CD4-positive, alpha-beta T cell (primary cell): ENCODE data around the gene C10orf71. TPM values are rescaled to one million over a fixed set of nuclear protein-coding genes. Genes with fewer than 3 reads are reported as not detected.

Experiments
- ATAC-seq: fragments of 200-7000 bp; cut with Tn5 transposase; one replicate; pipeline ENCODE4 v1.10.0; 2022; ENCODE audit warnings: mild to moderate bottlenecking; ENCODE audit not compliant: poor library complexity
- CTCF ChIA-PET: fragments of 350-600 bp; sonication (Branson Sonifier 250); formaldehyde crosslinking; loops from one replicate; lab custom pipeline; 2021; ENCODE audit warnings: antibody characterized with exemption, inconsistent platforms; lab: Charles Lee
- POLR2A ChIA-PET: fragments of 350-600 bp; sonication (Branson Sonifier 250); formaldehyde crosslinking; loops from one replicate; lab custom pipeline; 2021; ENCODE audit warnings: antibody characterized with exemption, inconsistent platforms; lab: Charles Lee
- DNase-seq, 14 experiments: peaks; one replicate each; pipeline ENCODE4 v3.0.0-alpha.2; 2013 to 2020; ENCODE audit warnings: mixed read lengths in 2 of 14
- H3K27ac ChIP-seq, 2 donors: one replicate each; pipeline versions ENCODE4 v1.5.1 to v1.7.0; 2013; ENCODE audit warnings: low read length in 2 of 2, low read depth in 1 of 2, mild to moderate bottlenecking in 1 of 2
- H3K27me3 ChIP-seq, 2 experiments: 1 replicate in 1 of 2; 2 replicates in 1 of 2; pipeline versions ENCODE4 v1.6.1 to v1.7.0; 2013; ENCODE audit warnings: low read length in 2 of 2, control low read depth in 1 of 2, mild to moderate bottlenecking in 1 of 2, moderate library complexity in 1 of 2; ENCODE audit not compliant: insufficient read depth in 2 of 2, control insufficient read depth in 1 of 2
- H3K36me3 ChIP-seq: one replicate; pipeline ENCODE4 v1.6.1; 2013; ENCODE audit warnings: low read length, control low read depth; ENCODE audit not compliant: insufficient read depth
- H3K4me1 ChIP-seq: one replicate; pipeline ENCODE4 v1.6.1; 2013; ENCODE audit warnings: low read length, control low read depth; ENCODE audit not compliant: insufficient read depth
- H3K4me3 ChIP-seq: one replicate; pipeline ENCODE4 v1.5.1; 2013; ENCODE audit warnings: mild to moderate bottlenecking, low read length, moderate library complexity
- H3K9me3 ChIP-seq, 2 experiments: 1 replicate in 1 of 2; 2 replicates in 1 of 2; pipeline versions ENCODE4 v1.6.1 to v1.7.0; 2013; ENCODE audit warnings: low read length in 2 of 2, mild to moderate bottlenecking in 2 of 2, control low read depth in 1 of 2, moderate library complexity in 1 of 2; ENCODE audit not compliant: control insufficient read depth in 1 of 2, insufficient read depth in 1 of 2
- H3K27ac Mint-ChIP-seq: one replicate; pipeline ENCODE4 v1.8.0; 2020; ENCODE audit warnings: mixed read lengths
- H3K27me3 Mint-ChIP-seq: one replicate; pipeline ENCODE4 v1.8.0; 2021; ENCODE audit warnings: mixed read lengths
- H3K36me3 Mint-ChIP-seq: one replicate; pipeline ENCODE4 v1.8.0; 2021; ENCODE audit warnings: low read depth, mixed read lengths
- H3K4me1 Mint-ChIP-seq: one replicate; pipeline ENCODE4 v1.8.0; 2021; ENCODE audit warnings: low read depth, mixed read lengths
- H3K4me3 Mint-ChIP-seq: one replicate; pipeline ENCODE4 v1.8.0; 2020; ENCODE audit warnings: mild to moderate bottlenecking, mixed read lengths
- H3K9me3 Mint-ChIP-seq: one replicate; pipeline ENCODE4 v1.8.0; 2020; ENCODE audit warnings: mixed read lengths
- intact Hi-C, 2 experiments: fragments of 100-400 bp; cut with DNase I in 1 of 2; cut with micrococcal nuclease in 1 of 2; formaldehyde crosslinking; loops; one replicate each; pipeline versions ENCODE4 v1.15.1 to v1.9.0; 2023 to 2025; cut with DNase I, micrococcal nuclease
- total RNA-seq, 174 experiments: library from RNA in 2 of 174; stranded (reverse) in 2 of 174; gene quantifications; one replicate each; pipeline ENCODE4 v1.2.3 and lab custom pipeline; 2021 to 2026
- TF ChIP-seq, protein P1 (sequence below): fragments of 200-600 bp; IDR thresholded peaks from one replicate; pipeline ENCODE4 v1.8.0; 2022; ENCODE audit warnings: antibody characterized with exemption, mild to moderate bottlenecking

Gene C10orf71
- total RNA-seq, 2 experiments from 2014 or later = not detected

DNA sequence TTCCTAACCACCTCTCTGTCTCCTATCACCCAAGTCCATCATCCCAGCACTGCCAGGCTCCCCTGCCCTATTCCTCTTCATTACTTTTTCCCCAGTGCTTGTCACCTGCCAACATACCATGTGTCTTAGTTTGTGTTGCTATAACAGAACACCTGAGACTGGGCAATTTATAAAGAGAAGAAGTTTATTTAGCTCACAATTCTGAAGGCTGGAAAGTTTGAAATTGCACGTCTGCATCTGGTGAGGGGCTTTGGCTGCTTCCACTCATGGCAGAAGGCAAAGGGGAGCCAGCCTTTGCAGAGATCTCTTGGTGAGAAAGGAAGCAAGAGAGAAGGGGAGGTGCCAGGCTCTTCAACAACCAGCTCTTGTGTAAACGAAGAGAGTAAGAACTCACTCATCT, 49.6 kb downstream of the C10orf71 start:
- Histone ChIP-seq H3K9me3 (peaks cover 12 to 21% of the 10 kb centered on the region in 2 experiments), H3K4me1 (no peaks in the 10 kb centered on the region), H3K27me3 (peaks cover 0 to 2% of the 10 kb centered on the region in 2 experiments), H3K27ac (no peak overlapping the region), H3K36me3 (no peaks in the 10 kb centered on the region), H3K4me3 (no peak overlapping the region)
- ATAC-seq = no peak
- ChIA-PET POLR2A (no interaction called here), CTCF (no interaction called here)
- no peak for DNase-seq
- TF ChIP-seq, protein P1, sequence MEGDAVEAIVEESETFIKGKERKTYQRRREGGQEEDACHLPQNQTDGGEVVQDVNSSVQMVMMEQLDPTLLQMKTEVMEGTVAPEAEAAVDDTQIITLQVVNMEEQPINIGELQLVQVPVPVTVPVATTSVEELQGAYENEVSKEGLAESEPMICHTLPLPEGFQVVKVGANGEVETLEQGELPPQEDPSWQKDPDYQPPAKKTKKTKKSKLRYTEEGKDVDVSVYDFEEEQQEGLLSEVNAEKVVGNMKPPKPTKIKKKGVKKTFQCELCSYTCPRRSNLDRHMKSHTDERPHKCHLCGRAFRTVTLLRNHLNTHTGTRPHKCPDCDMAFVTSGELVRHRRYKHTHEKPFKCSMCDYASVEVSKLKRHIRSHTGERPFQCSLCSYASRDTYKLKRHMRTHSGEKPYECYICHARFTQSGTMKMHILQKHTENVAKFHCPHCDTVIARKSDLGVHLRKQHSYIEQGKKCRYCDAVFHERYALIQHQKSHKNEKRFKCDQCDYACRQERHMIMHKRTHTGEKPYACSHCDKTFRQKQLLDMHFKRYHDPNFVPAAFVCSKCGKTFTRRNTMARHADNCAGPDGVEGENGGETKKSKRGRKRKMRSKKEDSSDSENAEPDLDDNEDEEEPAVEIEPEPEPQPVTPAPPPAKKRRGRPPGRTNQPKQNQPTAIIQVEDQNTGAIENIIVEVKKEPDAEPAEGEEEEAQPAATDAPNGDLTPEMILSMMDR = no peak
- no peak overlapping the region for H3K27ac Mint-ChIP-seq
- peaks cover 6% of the 10 kb centered on the region for H3K9me3 Mint-ChIP-seq
- H3K4me3 Mint-ChIP-seq = no peak overlapping the region
- peaks cover 9% of the 10 kb centered on the region for H3K27me3 Mint-ChIP-seq
- no peaks in the 10 kb centered on the region for H3K4me1 Mint-ChIP-seq
- intact Hi-C loops = no loop called here
- no peaks in the 10 kb centered on the region for H3K36me3 Mint-ChIP-seq

DNA sequence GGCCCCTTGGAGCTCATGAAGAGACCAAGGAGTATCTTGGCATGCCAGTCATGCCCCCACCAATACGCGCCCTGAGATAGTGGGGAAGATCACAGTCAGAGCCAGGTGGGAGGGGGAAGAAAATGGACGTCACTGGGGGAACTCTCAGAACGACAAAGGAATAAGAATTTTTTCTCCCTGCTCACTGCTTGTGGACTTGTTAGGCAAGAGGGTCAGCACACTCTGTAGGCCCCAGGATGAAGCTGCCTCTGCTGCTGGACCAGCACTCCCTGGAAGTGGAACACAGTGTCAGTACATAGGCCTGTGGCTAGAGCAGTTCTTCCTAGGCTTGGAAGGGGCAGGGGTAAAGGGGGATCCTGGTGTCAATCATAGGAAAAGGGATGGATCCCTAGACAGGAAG, 50.4 kb downstream of the C10orf71 start:
- no peak overlapping the region for H3K27ac ChIP-seq
- Mint-ChIP-seq H3K4me1 (no peaks in the 10 kb centered on the region), H3K27me3 (peaks cover 9% of the 10 kb centered on the region), H3K4me3 (no peak overlapping the region), H3K36me3 (no peaks in the 10 kb centered on the region), H3K27ac (no peak overlapping the region), H3K9me3 (peaks cover 6% of the 10 kb centered on the region)
- TF ChIP-seq, protein P1 = no peak
- ATAC-seq (no peak), DNase-seq (no peak)
- ChIA-PET POLR2A (no interaction called here), CTCF (no interaction called here)
- no peak overlapping the region for H3K4me3 ChIP-seq
- intact Hi-C loops = no loop called here
- peaks cover 0 to 2% of the 10 kb centered on the region in 2 experiments for H3K27me3 ChIP-seq
- H3K9me3 ChIP-seq = peaks cover 12 to 21% of the 10 kb centered on the region in 2 experiments
- H3K36me3 ChIP-seq = no peaks in the 10 kb centered on the region
- no peaks in the 10 kb centered on the region for H3K4me1 ChIP-seq

DNA sequence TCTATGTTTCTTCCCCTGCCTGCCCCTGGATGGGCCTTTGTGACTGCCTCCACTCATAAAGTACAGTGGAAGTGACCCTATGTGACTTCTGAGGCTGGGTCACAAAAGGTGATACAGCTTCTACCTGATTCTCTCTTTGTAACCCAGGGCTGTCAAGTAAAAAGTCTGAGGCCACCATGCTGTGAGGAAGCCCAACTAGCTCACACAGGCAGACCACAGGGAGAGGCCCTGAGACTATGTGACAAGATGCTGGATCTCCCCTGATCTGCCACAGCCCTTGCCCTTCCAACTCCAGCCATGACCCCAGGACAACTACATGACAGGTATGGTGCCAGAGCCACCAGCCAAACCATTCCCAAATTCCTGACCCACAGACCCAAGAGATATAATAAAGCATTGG, 51.2 kb downstream of the C10orf71 start:
- Mint-ChIP-seq H3K4me3 (no peak overlapping the region), H3K4me1 (no peaks in the 10 kb centered on the region), H3K9me3 (peaks cover 6% of the 10 kb centered on the region), H3K36me3 (no peaks in the 10 kb centered on the region), H3K27me3 (peaks cover 9% of the 10 kb centered on the region), H3K27ac (no peak overlapping the region)
- Histone ChIP-seq H3K27me3 (peaks cover 0 to 2% of the 10 kb centered on the region in 2 experiments), H3K4me3 (no peak overlapping the region), H3K9me3 (peaks cover 12 to 21% of the 10 kb centered on the region in 2 experiments), H3K4me1 (no peaks in the 10 kb centered on the region), H3K27ac (no peak overlapping the region), H3K36me3 (no peaks in the 10 kb centered on the region)
- ChIA-PET CTCF (no interaction called here), POLR2A (no interaction called here)
- no peak for DNase-seq
- no peak for ATAC-seq
- intact Hi-C loops = no loop called here
- TF ChIP-seq, protein P1 = no peak
